GM18499 (cell line): Measurements from ENCODE around the gene HSF4.
"Not testable (repeated sequence)": the region's sequence is repeated elsewhere in the genome, so short reads cannot be mapped to it uniquely, and the experiment has no call there.

Experiments
- ATAC-seq: cut with Tn5 transposase; IDR thresholded peaks from one replicate; pipeline ENCODE4 v1.9.1; 2021; ENCODE audit warnings: moderate number of reproducible peaks; ENCODE audit not compliant: insufficient read depth, unreplicated experiment

The HSF4 gene, protein sequence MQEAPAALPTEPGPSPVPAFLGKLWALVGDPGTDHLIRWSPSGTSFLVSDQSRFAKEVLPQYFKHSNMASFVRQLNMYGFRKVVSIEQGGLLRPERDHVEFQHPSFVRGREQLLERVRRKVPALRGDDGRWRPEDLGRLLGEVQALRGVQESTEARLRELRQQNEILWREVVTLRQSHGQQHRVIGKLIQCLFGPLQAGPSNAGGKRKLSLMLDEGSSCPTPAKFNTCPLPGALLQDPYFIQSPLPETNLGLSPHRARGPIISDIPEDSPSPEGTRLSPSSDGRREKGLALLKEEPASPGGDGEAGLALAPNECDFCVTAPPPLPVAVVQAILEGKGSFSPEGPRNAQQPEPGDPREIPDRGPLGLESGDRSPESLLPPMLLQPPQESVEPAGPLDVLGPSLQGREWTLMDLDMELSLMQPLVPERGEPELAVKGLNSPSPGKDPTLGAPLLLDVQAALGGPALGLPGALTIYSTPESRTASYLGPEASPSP

DNA sequence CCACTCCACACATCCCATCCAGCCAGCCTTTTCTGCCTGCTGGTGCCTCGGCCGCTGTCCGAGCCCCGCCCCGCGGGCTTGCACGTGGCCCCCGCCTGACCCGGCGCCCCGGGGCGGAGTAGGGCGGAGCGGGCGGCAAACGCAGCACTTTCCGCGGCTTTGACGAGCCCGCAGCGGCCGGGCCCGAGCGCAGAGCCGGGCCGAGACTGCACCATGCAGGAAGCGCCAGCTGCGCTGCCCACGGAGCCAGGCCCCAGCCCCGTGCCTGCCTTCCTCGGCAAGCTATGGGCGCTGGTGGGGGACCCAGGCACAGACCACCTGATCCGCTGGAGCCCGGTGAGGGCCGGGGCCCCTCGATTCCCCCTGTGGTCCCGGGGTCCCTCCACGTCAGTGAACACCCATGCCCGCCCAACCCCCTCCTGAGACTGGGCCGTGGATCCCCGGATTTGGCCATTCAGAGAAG lies at the start of gene HSF4:
Gene HSF4 (plus strand): TSS at position 147 of the 463 bp plus-strand sequence. CDS start 67 bp downstream, at position 214.
- ATAC-seq: no peak

GRCh38 chr16:67114793-67115192 lies 49.8 kb upstream of the HSF4 start:
- ATAC-seq: no peak

DNA sequence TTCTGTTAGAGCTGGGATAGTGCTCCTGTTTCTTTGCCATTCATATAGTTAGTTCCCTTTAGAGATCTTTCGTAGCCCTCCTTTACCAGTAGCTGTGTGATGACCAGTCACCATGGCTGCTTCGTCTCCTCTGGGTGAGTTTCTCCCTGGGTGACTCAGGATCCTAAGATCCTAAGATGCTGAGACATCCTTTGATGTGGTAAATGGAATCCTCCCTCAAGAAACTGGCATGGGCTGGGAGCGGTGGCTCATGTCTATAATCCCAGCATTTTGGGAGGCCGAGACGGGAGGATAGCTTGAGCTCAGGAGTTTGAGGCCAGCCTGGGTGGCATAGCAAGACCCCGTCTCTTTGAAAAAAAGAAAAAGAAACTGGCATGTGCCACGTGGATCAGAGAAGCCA lies 48.9 kb upstream of the HSF4 start:
- no peak for ATAC-seq

DNA sequence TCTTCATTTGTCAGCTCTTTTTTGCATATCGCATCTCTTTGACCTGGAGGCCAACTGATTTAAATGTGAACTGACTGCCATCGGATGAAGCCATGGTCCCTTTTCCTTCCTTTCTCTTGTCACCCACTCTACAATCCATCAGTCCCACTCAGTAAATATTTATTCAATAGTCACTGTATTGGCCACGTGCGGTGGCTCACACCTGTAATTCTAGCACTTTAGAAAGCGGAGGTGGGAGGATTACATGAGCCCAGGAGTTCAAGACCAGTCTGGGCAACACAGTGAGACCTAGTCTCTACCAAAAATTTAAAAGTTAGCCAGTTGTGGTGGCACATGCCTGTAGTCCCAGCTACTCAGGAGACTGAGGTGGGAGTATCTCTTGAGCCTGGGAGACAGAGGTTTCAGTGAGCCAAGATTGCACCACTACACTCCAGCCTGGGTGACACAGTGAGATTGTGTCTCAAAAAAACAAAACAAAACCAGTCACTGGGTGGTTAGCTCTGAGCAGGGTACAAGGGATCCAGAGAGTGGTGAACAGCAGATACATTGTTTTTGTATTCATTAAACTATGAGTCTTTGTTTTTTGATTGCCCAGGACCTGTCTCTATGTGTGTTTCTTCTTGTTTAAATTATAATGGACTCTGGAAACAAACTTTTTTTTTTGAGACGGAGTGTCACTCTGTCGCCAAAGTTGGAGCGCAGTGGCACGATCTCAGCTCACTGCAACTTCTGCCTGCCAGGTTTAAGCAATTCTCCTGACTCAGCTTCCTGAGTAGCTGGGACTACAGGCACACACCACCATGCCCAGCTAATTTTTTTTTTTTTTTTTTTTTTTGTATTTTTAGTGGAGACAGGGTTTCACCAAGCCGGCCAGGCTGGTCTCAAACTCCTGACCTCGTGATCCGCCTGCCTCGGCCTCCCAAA lies 47.9 kb upstream of the HSF4 start:
- no peak for ATAC-seq

DNA sequence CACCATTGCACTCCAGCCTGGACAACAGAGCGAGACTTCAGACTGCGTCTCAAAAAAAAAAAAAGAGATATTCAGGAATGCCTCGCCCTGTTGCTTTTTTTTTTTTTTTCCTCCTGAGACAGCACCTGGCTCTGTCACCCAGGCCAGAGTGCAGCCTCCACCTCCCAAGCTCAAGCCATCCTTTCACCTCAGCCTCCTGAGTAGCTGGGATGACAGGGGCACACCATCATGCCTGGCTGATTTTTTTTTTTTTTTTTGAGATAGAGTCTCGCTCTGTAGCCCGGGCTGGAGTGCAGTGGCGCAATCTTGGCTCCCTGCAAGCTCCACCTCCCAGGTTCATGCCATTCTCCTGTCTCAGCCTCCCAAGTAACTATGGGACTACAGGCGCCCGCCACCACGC lies 46.8 kb upstream of the HSF4 start:
- ATAC-seq: no peak

DNA sequence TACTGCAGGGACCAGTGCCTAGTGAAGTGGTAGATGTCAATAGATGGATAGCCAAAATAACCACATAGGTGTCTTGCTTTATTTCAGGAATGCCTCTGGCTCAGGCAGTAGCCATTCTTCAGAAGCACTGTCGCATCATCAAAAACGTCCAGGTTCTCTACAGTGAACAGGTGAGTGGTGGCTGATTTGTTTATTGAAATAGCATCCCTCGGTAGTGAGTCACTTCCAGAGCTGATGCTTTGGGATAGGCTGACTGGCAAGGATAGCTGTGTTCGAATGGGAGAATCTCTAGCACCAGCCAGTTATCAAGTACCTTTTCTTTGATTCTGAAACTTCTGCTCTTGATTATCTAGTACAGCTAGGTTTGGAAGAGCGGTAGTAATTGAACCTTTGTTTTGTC lies 44.5 kb upstream of the HSF4 start:
- no peak for ATAC-seq

DNA sequence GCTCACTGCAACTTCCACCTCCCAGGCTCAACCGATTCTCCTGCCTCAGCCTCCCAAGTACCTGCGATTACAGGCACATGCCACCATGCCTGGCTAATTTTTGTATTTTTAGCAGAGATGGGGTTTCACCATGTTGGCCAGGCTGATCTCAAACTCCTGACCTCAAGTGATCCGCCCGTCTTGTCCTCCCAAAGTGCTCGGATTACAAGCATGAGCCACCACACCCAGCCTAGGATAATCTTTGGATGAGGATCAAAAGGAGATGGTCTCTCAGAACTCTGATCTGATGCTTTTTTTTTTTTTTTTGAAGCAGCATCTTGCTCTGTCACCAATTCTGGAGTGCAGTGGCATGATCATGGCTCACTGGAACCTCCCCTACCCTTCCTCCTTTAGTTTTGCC lies 41.7 kb upstream of the HSF4 start:
- not testable (repeated sequence) for ATAC-seq

DNA sequence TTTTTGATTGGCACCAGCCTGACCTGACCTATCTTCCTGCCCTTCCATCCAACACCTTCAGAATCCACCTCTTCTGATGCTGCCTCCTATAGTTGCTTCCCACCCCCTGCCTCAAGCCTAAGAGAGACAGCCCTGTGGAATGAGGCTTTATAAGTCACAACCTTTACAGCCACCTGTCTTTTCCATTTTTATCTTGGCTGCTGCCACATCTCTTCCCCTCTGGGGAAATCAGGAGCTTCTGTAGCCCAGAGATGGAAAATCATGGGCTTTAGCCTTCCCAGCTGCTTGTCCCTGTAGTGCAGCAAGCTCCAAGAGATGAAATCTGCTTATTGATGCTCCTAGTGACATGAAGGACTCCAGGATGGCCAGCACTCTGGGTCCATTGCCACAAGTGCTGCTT lies 36.1 kb upstream of the HSF4 start:
- no peak for ATAC-seq

GRCh38 chr16:67128887-67129286 lies 35.7 kb upstream of the HSF4 start:
- ATAC-seq: no peak

GRCh38 chr16:67129422-67129821 lies 35.1 kb upstream of the HSF4 start:
- ATAC-seq: no peak

DNA sequence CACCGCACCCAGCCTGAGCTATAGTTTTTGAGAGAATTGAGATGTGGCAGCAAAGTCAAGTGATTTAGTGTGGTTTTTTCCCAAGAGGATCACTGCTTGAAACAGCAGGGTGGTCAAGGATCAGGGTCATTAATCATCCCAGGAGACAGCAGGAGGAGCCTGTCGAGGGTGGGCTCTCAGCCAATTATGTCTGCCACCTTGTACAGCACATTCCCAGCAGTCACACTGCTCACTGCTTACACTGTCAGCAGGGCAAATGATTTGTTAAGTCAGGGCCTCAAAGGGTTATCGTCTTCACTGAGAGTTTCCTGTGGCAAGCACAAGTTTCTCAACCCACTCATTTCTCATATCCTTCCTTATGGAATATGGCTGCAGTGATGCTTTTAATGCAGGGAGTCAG lies 26.9 kb upstream of the HSF4 start:
- no peak for ATAC-seq

- ATAC-seq: no peak
Measured at GRCh38 chr16:67141391-67141790, 23.2 kb upstream of the HSF4 start.

DNA sequence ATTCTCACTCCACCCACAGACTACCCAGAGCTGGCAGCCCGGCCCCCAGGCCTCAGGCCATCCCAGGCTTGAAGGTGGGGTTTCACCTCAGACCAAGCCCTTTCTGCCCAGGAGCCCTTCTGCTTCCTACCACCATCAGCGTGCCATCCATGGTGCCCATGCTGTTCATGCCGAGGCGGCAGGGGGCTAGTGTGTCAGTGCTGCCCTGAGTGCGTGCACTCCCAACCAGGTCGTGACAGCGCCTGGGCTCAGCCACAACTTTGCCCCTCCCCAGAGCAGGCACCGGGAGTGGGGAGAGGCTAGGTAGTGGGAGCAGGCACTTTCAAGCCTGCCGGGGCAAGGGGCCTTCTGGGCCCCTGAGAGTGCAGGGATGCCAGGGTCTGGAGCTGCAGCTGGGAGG lies 22.2 kb upstream of the HSF4 start:
- no peak for ATAC-seq

DNA sequence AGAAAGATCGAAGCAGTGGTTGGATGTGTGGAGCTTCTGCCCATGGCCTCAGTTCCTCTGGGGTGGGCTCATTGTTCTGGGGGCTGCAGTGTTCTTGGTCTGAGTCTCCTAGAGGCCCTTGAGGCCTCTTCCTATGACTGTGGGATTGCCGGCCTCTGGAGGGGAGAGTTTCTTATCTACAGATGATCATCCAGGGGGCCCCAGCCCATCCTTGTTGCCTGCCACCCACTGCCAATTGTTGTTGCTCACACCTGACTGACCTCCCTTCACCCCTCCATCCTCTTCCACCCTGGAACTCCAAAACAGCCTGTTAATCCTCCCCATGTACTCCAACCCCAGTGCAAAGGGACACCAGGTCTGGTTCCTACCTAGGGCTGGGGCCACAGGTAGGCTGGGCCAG lies 19.6 kb upstream of the HSF4 start:
- no peak for ATAC-seq

DNA sequence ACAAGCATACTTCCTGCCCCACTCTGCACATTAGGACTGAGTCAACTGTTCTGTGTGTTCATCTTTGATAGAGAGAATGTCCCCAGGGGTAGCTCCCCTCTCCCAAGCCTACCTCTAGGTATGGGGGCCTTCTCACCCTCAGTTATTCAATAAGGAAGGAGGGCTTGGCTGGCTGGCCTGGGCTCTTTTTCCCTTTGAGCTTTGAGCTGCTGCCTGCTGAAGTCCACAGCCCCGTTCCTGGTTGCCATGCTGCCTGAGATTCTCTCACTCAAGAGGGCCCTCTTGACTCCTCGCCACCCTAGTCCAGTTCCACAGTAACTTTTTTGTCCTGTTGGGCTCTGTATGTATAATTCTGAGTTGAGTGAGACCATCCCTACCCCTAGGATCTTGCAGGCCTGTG lies 18.8 kb upstream of the HSF4 start:
- ATAC-seq: no peak

- no peak for ATAC-seq
Measured at GRCh38 chr16:67146523-67147357, 17.8 kb upstream of the HSF4 start.

GRCh38 chr16:67147437-67148140 lies 17.0 kb upstream of the HSF4 start:
- ATAC-seq: no peak

DNA sequence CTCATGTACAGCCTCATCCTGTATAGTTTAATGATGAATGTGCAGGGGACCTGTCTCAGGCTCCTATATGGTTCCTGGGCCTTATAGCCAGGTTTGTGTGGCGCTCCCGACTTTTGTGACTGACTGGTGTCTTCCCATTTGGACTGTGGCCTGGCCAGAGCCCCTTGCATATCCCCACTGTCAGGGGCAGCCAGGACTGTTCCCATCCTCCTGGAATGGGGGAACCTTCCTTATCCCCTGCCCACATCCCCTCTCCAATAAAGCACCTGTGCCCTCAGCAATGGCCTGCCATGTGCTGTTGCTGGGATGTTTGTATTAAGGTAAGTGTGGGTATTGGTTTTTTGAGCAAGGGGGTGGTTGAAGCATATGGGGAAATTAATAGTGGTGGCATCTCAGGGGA lies 16.3 kb upstream of the HSF4 start:
- ATAC-seq: no peak

- no peak for ATAC-seq
Measured at GRCh38 chr16:67148656-67149275, 15.8 kb upstream of the HSF4 start.
